Astrocyte of the hippocampus (primary cell): ENCODE measurements around the gene USP43.
A peak's percentile ranks its signal among the peaks of the same experiment; 100 is the strongest.
"Not testable (repeated sequence)": the region's sequence is repeated elsewhere in the genome, so short reads cannot be mapped to it uniquely, and the experiment has no call there.

Experiments used
- DNase-seq: peaks from one replicate; pipeline ENCODE4 v3.0.0; 2011; ENCODE audit warnings: low read depth, low spot score

USP43 gene

GRCh38 chr17:9658593-9659211 lies 13.4 kb downstream of the USP43 start:
- DNase-seq, result peak; percentile 58

GRCh38 chr17:9661027-9661426 lies 15.7 kb downstream of the USP43 start:
- DNase-seq, result no peak

GRCh38 chr17:9663511-9663910 lies 18.2 kb downstream of the USP43 start:
- DNase-seq, result not testable (repeated sequence)

GRCh38 chr17:9666461-9667050 lies 21.2 kb downstream of the USP43 start:
- no peak for DNase-seq

- DNase-seq, result peak; percentile 73
These were observed 23.2 kb downstream of the USP43 start for GRCh38 chr17:9668517-9668916.

GRCh38 chr17:9669551-9670008 lies 24.3 kb downstream of the USP43 start:
- DNase-seq, result peak; percentile 16

GRCh38 chr17:9670596-9670995 lies 25.3 kb downstream of the USP43 start:
- DNase-seq, result no peak

GRCh38 chr17:9671559-9671958 lies 26.2 kb downstream of the USP43 start:
- no peak for DNase-seq

- no peak for DNase-seq
These were observed 26.9 kb downstream of the USP43 start for GRCh38 chr17:9672266-9672665.

- DNase-seq, result no peak
These were observed 27.4 kb downstream of the USP43 start for GRCh38 chr17:9672691-9673090.

GRCh38 chr17:9676084-9676483 lies 30.8 kb downstream of the USP43 start:
- no peak for DNase-seq

- DNase-seq, result peak; percentile 77
These were observed 31.5 kb downstream of the USP43 start for GRCh38 chr17:9676820-9677310.

- DNase-seq, result no peak
These were observed 32.1 kb downstream of the USP43 start for GRCh38 chr17:9677411-9677810.

GRCh38 chr17:9677896-9678295 lies 32.6 kb downstream of the USP43 start:
- DNase-seq, result no peak

GRCh38 chr17:9684955-9685621 lies 39.8 kb downstream of the USP43 start:
- DNase-seq, result no peak

- no peak for DNase-seq
These were observed 48.4 kb downstream of the USP43 start for GRCh38 chr17:9693755-9694154.

- DNase-seq, result no peak
These were observed 51.1 kb downstream of the USP43 start for GRCh38 chr17:9696279-9697044.

- no peak for DNase-seq
These were observed 54.8 kb downstream of the USP43 start for GRCh38 chr17:9700136-9700535.

GRCh38 chr17:9700754-9701476 lies 55.6 kb downstream of the USP43 start:
- no peak for DNase-seq

- DNase-seq, result no peak
These were observed 57.2 kb downstream of the USP43 start for GRCh38 chr17:9702482-9702881.
